HepG2 (cell line): ENCODE results near the gene NOM1. TPM values are rescaled to one million over a fixed set of nuclear protein-coding genes. Genes with fewer than 3 reads are reported as not detected.

Source experiments
- ATAC-seq: fragments of 200-7000 bp; cut with Tn5 transposase; 3 replicates; pipeline ENCODE4 v1.9.1; 2020; ENCODE audit warnings: mild to moderate bottlenecking, moderate library complexity
- BruUV-seq: library from RNA; stranded (reverse); fragments of 400-500 nt; replicated peaks from 2 replicates; lab custom pipeline; 2021; lab: Mats Ljungman, UMichigan
- CTCF ChIA-PET: fragments of 300-600 bp; formaldehyde crosslinking; extraction: SDS; loops from one replicate; lab custom pipeline; 2021; ENCODE audit warnings: low total read pairs, inconsistent platforms, low intra/inter-chr PET ratio; lab: Yijun Ruan, JAX
- POLR2A ChIA-PET: fragments of 350-600 bp; sonication (Branson Sonifier 250); formaldehyde crosslinking; loops from one replicate; lab custom pipeline; 2020; ENCODE audit warnings: antibody characterized with exemption, inconsistent platforms; lab: Yijun Ruan, JAX
- DNase-seq: peaks from one replicate; pipeline ENCODE4 v3.0.0-alpha.2; 2015; ENCODE audit warnings: low spot score
- FAIRE-seq: peaks from 3 replicates; lab custom pipeline; 2011; peaks lifted over from hg19 to GRCh38; lab: Jason Lieb, UNC
- H2AFZ ChIP-seq: one replicate; pipeline ENCODE4 v1.6.1; 2011; ENCODE audit warnings: low read length, inconsistent platforms
- H3K27ac ChIP-seq: fragments of 300-600 bp; 3 replicates; pipeline ENCODE4 v1.8.0; 2011; ENCODE audit warnings: mixed run types, mild to moderate bottlenecking, mixed read lengths, low read length, inconsistent platforms; ENCODE audit not compliant: insufficient read depth; ENCODE audit errors: extremely low read length
- H3K27me3 ChIP-seq, 2 experiments: fragments of 200-600 bp in 1 of 2; 2 replicates in 1 of 2; 3 replicates in 1 of 2; pipeline versions ENCODE4 v1.6.0 to v1.8.0; 2011; ENCODE audit warnings: low read length in 2 of 2, mild to moderate bottlenecking in 2 of 2, moderate library complexity in 2 of 2, inconsistent platforms in 1 of 2; ENCODE audit not compliant: insufficient read depth in 2 of 2, control insufficient read depth in 1 of 2
- H3K36me3 ChIP-seq, 2 experiments: fragments of 200-600 bp in 1 of 2; replicated peaks in 1 of 2; 2 replicates in 1 of 2; 3 replicates in 1 of 2; pipeline versions ENCODE4 v1.5.1 to v1.8.0; 2011; ENCODE audit warnings: low read length in 2 of 2, inconsistent platforms in 1 of 2; ENCODE audit not compliant: insufficient read depth in 2 of 2, control insufficient read depth in 1 of 2
- H3K4me1 ChIP-seq: 2 replicates; pipeline ENCODE4 v1.5.1; 2012; ENCODE audit warnings: low read length, inconsistent platforms; ENCODE audit not compliant: insufficient read depth
- H3K4me2 ChIP-seq: 2 replicates; pipeline ENCODE4 v1.6.0; 2011; ENCODE audit warnings: low read depth, low read length, inconsistent platforms
- H3K4me3 ChIP-seq, 3 experiments: fragments of 200-600 bp in 1 of 3; sonication (generic), shearing (Covaris generic) in 1 of 3; replicated peaks in 1 of 3; 2 replicates each; pipeline ENCODE4 v1.5.1; 2011 to 2016; ENCODE audit warnings: low read length in 3 of 3, inconsistent platforms in 2 of 3, low read depth in 2 of 3, mild to moderate bottlenecking in 2 of 3, control low read depth in 1 of 3, mixed read lengths in 1 of 3; ENCODE audit not compliant: insufficient read depth in 1 of 3
- H3K79me2 ChIP-seq: one replicate; pipeline ENCODE4 v1.6.1; 2011; ENCODE audit warnings: low read length, inconsistent platforms; ENCODE audit not compliant: insufficient read depth
- H3K9ac ChIP-seq: 2 replicates; pipeline ENCODE4 v1.6.0; 2011; ENCODE audit warnings: mild to moderate bottlenecking, low read depth, low read length, inconsistent platforms; ENCODE audit not compliant: insufficient read depth
- H3K9me3 ChIP-seq: 2 replicates; pipeline ENCODE4 v1.5.1; 2012; ENCODE audit warnings: mild to moderate bottlenecking, low read length
- H4K20me1 ChIP-seq: 2 replicates; pipeline ENCODE4 v1.6.0; 2011; ENCODE audit warnings: inconsistent platforms, mild to moderate bottlenecking, low read length, moderate library complexity; ENCODE audit not compliant: insufficient read depth
- ELF3 ChIP-seq: IDR thresholded peaks from 2 replicates; pipeline ENCODE4 v1.6.1; 2016; ENCODE audit warnings: missing genetic modification reagents, missing compliant biosample characterization
- HMGA1 ChIP-seq: sonication (generic); formaldehyde crosslinking; conservative IDR thresholded peaks from 2 replicates; pipeline ENCODE4 v1.4.0; 2020; ENCODE audit warnings: missing genetic modification reagents
- MLLT10 ChIP-seq: sonication (generic); formaldehyde crosslinking; IDR thresholded peaks from 2 replicates; pipeline ENCODE4 v1.4.0; 2020; ENCODE audit warnings: missing genetic modification reagents
- NAIF1 ChIP-seq: sonication (generic); formaldehyde crosslinking; IDR thresholded peaks from 2 replicates; pipeline ENCODE4 v1.5.0; 2020; ENCODE audit warnings: mild to moderate bottlenecking, missing genetic modification reagents, borderline replicate concordance
- NRL ChIP-seq: sonication (generic); formaldehyde crosslinking; IDR thresholded peaks from 2 replicates; pipeline ENCODE4 v1.5.0; 2020; ENCODE audit warnings: missing genetic modification reagents, mild to moderate bottlenecking, moderate library complexity, borderline replicate concordance
- RBAK ChIP-seq: sonication (generic); formaldehyde crosslinking; IDR thresholded peaks from 2 replicates; pipeline ENCODE4 v1.5.1; 2020; ENCODE audit warnings: mild to moderate bottlenecking, missing genetic modification reagents
- U2AF1 ChIP-seq: fragments of 200-400 bp; formaldehyde crosslinking; optimal IDR thresholded peaks from 2 replicates; pipeline ENCODE3; 2017; ENCODE audit warnings: mild to moderate bottlenecking, low read depth, low read length
- ZNF616 ChIP-seq: sonication (generic); formaldehyde crosslinking; IDR thresholded peaks from 2 replicates; pipeline ENCODE4 v1.5.0; 2020; ENCODE audit warnings: low read depth, mild to moderate bottlenecking, missing genetic modification reagents
- WGBS: methylation state at CpG from one replicate; pipeline ENCODE4 v1.1.6; 2017; ENCODE audit warnings: low lambda C conversion rate; 5-methylcytosine and 5-hydroxymethylcytosine counted together
- in situ Hi-C: cut with HindIII; loops from 2 replicates; pipeline ENCODE4 v1.10.0; 2017; ENCODE audit warnings: low pct_unique_long_range_greater_than_20kb; ENCODE audit not compliant: extremely low pct_ligation_motif_present
- intact Hi-C: fragments of 100-400 bp; cut with micrococcal nuclease; formaldehyde crosslinking; loops from one replicate; pipeline ENCODE4 v1.10.0; 2022; ENCODE audit not compliant: unreplicated experiment
- polyA plus RNA-seq, 8 experiments: library from polyadenylated mRNA; depleted of rRNA in 3 of 8; stranded (reverse) in 7 of 8; unstranded in 1 of 8; fragments of >200 nt; fragmentation: Illumina TruSeq in 4 of 8; extraction: Trizol in 4 of 8; gene quantifications; 2 replicates each; pipeline versions ENCODE4 v1.2.1 to v1.2.3, GENCODE V29; 2011 to 2016; ENCODE audit warnings: low read depth in 4 of 8, missing spikeins in 1 of 8, mixed read lengths in 1 of 8; ENCODE audit not compliant: insufficient read depth in 1 of 8
- total RNA-seq, 5 experiments: library from RNA; depleted of rRNA; stranded (reverse); fragments of >200 nt; fragmentation: Illumina TruSeq; extraction: Trizol; gene quantifications; 2 replicates each; pipeline ENCODE4 v1.2.3, GENCODE V29; 2016; ENCODE audit warnings: low read depth in 1 of 5
- TF ChIP-seq, protein P1 (sequence below): sonication (generic); formaldehyde crosslinking; IDR thresholded peaks from 2 replicates; pipeline ENCODE4 v1.4.0; 2020; ENCODE audit warnings: missing genetic modification reagents
- TF ChIP-seq, protein P2 (sequence below): IDR thresholded peaks from 2 replicates; pipeline ENCODE4 v1.6.1; 2016; ENCODE audit warnings: missing compliant biosample characterization, missing genetic modification reagents, borderline replicate concordance
- TF ChIP-seq, protein P3 (sequence below): sonication (generic); formaldehyde crosslinking; conservative IDR thresholded peaks from 2 replicates; pipeline ENCODE4 v1.4.0; 2020; ENCODE audit warnings: missing genetic modification reagents

The NOM1 gene
- total and polyA plus RNA-seq, 2 of the 13 experiments (the other 11 are each of a cell fraction or from before 2014, with no cell fraction given): 14.2 to 26.2 TPM

DNA sequence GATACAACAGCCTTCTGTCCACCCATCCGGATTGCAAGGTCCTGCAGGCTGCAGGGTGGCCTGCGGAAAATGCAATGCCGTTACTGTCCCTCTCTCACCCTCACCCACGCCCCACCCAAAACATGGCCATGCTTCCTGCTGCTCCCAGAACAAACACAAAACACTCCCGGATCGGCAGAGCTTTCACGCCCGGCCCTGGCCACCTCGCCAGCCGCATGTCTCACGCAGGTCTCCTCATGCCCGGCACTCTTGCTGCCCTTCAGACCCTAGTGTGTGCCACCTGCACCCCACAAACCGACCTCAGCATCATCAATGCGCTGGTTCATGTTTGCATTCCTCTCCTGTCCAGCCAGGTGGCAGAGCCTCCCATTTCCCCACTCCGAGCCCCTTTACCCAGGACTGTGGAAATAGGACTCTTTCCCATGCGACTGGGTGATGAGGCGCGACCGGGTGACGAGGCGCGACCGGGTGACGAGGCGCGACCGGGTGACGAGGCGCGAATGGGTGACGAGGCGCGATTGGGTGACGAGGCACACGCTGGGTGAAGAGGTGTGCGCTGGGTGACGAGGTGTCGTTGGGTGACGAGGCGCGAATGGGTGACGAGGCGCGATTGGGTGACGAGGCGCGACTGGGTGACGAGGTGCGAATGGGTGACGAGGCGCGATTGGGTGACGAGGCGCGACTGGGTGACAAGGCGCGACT, 8.9 kb upstream of the NOM1 start:
- Histone ChIP-seq H3K27ac (no peak overlapping the region), H3K27me3 (peaks cover 8 to 29% of the 10 kb centered on the region in 2 experiments; a peak in 4 of 5 replicates), H4K20me1 (no peaks in the 10 kb centered on the region), H3K79me2 (no peaks in the 10 kb centered on the region), H3K36me3 (no peaks in the 10 kb centered on the region), H3K9ac (no peak overlapping the region), H3K9me3 (no peaks in the 10 kb centered on the region), H3K4me3 (no peak overlapping the region), H2AFZ (no peak overlapping the region), H3K4me2 (no peak overlapping the region), H3K4me1 (peaks cover 20% of the 10 kb centered on the region)
- in situ Hi-C loops: no loop called here
- POLR2A ChIA-PET: no interaction called here
- FAIRE-seq: no peak
- intact Hi-C loops: no loop called here
- TF ChIP-seq, protein P1, sequence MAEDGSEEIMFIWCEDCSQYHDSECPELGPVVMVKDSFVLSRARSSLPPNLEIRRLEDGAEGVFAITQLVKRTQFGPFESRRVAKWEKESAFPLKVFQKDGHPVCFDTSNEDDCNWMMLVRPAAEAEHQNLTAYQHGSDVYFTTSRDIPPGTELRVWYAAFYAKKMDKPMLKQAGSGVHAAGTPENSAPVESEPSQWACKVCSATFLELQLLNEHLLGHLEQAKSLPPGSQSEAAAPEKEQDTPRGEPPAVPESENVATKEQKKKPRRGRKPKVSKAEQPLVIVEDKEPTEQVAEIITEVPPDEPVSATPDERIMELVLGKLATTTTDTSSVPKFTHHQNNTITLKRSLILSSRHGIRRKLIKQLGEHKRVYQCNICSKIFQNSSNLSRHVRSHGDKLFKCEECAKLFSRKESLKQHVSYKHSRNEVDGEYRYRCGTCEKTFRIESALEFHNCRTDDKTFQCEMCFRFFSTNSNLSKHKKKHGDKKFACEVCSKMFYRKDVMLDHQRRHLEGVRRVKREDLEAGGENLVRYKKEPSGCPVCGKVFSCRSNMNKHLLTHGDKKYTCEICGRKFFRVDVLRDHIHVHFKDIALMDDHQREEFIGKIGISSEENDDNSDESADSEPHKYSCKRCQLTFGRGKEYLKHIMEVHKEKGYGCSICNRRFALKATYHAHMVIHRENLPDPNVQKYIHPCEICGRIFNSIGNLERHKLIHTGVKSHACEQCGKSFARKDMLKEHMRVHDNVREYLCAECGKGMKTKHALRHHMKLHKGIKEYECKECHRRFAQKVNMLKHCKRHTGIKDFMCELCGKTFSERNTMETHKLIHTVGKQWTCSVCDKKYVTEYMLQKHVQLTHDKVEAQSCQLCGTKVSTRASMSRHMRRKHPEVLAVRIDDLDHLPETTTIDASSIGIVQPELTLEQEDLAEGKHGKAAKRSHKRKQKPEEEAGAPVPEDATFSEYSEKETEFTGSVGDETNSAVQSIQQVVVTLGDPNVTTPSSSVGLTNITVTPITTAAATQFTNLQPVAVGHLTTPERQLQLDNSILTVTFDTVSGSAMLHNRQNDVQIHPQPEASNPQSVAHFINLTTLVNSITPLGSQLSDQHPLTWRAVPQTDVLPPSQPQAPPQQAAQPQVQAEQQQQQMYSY (CRISPR knock-in tag): no peak
- TF ChIP-seq NAIF1 (no peak), ZNF616 (CRISPR knock-in tag) (no peak), RBAK (CRISPR knock-in tag) (no peak), HMGA1 (no peak), MLLT10 (no peak), U2AF1 (no peak), NRL (CRISPR knock-in tag) (no peak), ELF3 (no peak)
- TF ChIP-seq, protein P2, sequence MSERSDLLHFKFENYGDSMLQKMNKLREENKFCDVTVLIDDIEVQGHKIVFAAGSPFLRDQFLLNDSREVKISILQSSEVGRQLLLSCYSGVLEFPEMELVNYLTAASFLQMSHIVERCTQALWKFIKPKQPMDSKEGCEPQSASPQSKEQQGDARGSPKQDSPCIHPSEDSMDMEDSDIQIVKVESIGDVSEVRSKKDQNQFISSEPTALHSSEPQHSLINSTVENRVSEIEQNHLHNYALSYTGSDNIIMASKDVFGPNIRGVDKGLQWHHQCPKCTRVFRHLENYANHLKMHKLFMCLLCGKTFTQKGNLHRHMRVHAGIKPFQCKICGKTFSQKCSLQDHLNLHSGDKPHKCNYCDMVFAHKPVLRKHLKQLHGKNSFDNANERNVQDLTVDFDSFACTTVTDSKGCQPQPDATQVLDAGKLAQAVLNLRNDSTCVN (CRISPR knock-in tag): no peak
- TF ChIP-seq, protein P3, sequence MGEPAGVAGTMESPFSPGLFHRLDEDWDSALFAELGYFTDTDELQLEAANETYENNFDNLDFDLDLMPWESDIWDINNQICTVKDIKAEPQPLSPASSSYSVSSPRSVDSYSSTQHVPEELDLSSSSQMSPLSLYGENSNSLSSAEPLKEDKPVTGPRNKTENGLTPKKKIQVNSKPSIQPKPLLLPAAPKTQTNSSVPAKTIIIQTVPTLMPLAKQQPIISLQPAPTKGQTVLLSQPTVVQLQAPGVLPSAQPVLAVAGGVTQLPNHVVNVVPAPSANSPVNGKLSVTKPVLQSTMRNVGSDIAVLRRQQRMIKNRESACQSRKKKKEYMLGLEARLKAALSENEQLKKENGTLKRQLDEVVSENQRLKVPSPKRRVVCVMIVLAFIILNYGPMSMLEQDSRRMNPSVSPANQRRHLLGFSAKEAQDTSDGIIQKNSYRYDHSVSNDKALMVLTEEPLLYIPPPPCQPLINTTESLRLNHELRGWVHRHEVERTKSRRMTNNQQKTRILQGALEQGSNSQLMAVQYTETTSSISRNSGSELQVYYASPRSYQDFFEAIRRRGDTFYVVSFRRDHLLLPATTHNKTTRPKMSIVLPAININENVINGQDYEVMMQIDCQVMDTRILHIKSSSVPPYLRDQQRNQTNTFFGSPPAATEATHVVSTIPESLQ (CRISPR knock-in tag): no peak
- WGBS: 90% methylated on average over 56 of the region's 57 CpGs
- no peak for ATAC-seq
- no peak for DNase-seq
- CTCF ChIA-PET: no interaction called here
- no TSS peak for BruUV-seq
